ENCODE measurements around the gene PPP2R5C.

GRCh38 chr14:101922866-101923265 is 161.4 kb downstream of the PPP2R5C start:
- TF ChIP-seq, protein P1, sequence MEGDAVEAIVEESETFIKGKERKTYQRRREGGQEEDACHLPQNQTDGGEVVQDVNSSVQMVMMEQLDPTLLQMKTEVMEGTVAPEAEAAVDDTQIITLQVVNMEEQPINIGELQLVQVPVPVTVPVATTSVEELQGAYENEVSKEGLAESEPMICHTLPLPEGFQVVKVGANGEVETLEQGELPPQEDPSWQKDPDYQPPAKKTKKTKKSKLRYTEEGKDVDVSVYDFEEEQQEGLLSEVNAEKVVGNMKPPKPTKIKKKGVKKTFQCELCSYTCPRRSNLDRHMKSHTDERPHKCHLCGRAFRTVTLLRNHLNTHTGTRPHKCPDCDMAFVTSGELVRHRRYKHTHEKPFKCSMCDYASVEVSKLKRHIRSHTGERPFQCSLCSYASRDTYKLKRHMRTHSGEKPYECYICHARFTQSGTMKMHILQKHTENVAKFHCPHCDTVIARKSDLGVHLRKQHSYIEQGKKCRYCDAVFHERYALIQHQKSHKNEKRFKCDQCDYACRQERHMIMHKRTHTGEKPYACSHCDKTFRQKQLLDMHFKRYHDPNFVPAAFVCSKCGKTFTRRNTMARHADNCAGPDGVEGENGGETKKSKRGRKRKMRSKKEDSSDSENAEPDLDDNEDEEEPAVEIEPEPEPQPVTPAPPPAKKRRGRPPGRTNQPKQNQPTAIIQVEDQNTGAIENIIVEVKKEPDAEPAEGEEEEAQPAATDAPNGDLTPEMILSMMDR (IDR thresholded peaks at IDR 0.05): no peak
- TF ChIP-seq POLR2A (IDR thresholded peaks at IDR 0.05): no peak

All from uterus (tissue), 2 donors.